SHP77 treated with DMSO at 0.1 percent for 48 hours (cell line): Measurements from ENCODE around the gene PLEKHH3.

ENCODE experiments used
- DNase-seq: peaks from one replicate; lab custom pipeline; 2025; lab: John Stamatoyannopoulos, UW

Gene PLEKHH3

DNA sequence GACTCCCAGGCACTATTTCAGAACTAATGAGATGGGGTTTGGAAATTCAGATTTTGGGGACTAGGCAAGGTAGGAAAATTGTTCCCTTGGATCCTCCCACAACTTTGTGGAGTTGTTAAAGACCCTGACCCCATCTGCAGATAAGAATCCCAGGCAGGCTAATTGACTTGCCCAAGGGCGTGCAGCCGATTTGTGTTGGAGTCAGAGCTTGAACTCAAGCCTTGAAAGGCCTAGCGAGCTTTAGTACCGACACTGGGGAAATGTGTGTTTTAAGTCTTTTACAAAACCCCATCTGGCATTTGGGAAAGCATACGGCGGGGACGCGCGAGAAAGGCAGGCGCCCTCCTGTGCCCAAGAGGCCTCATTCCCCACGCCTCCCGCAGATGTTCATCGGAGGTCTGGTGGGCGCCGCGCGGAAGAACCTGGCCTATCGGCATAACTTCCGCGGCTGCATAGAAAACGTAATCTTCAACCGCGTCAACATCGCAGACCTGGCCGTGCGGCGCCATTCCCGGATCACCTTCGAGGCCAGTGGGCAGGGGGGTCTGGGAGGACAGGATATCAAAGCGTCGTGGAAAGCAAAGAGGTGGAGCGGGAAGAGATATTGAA is 9.8 kb upstream of the PLEKHH3 start:
- DNase-seq: no peak

DNA sequence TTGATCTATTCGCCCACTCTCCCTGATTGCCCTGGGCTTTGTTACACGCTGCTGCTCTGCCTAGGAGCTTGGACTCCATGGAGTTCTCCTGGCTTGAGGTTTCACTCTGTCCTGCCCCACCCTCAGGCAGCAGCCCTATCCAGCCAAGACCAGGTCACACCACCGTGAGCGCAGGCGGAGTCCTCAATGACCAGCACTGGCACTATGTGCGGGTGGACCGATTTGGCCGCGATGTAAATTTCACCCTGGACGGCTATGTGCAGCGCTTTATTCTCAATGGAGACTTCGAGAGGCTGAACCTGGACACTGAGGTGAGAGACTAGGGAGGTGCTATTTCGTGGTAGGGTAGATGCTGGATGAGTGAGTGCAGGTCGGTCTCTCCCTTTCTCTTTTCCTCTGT is 9.0 kb upstream of the PLEKHH3 start:
- DNase-seq: no peak

GRCh38 chr17:42684929-42685556 is 8.2 kb upstream of the PLEKHH3 start:
- no peak for DNase-seq

DNA sequence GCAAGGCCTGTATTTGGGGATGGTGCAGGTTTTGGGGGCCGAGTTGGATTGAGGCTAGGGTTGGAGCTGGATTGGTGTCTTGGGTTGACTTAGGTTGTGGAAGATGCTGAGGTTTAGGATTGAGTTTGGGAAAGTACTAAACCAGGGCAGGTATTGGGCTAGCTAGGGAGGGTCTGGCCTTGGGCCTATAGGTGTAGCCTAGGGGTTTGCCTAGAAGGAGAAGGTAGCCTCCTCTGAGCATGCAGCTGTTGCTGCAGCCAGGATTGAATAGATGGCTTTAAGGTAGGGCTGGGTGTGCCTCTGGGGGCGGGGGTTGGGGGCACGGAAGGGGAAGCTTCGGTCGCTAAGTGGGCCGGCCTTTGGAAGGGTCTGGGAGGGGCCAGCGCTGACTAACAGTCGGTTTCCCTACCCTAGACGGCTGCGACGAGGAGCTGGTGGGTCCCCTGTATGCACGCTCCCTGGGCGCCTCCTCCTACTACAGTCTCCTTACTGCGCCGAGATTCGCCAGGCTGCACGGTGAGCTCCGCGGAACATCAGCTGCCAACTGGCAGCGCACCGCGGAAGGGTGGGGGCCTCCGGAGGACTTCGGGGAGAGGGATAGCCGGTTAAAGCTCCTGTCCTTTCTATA is 6.7 kb upstream of the PLEKHH3 start:
- DNase-seq: no peak

GRCh38 chr17:42682722-42683403 is 6.1 kb upstream of the PLEKHH3 start:
- peak; percentile 25 for DNase-seq

GRCh38 chr17:42681976-42682721 is 5.4 kb upstream of the PLEKHH3 start, which contains the start of gene CNTNAP1:
TSS of gene CNTNAP1 (plus strand) at chr17:42682531. CDS start at chr17:42682830, 299 bp downstream.
- peak; percentile 25 for DNase-seq

DNA sequence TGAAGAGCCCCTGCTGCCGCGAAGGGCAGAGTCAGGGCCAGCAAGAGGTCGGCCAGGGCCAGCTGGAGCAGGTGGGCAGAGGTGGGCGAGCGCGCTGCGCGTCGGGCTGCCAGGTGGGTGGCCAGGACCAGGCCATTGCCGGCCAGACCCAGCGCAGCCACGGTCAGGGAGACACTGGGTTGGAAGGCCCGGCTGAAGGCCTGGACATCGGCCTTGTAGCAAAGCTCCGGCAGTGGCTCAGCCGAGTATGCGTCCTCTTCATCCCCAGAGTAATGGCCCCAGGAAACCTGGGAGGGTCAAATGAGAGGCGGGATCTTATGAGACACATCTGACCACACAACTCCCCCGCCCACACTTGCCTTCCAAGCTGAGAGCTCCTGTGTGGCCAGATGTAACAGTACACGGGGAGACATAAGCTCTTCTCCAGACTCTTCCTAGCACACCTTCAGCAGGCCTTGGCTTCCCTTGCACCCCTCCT is 3.6 kb upstream of the PLEKHH3 start:
- peak; percentile 18 for DNase-seq

GRCh38 chr17:42679492-42680330 is 2.9 kb upstream of the PLEKHH3 start:
- DNase-seq: peak; percentile 67

- peak; percentile 45 for DNase-seq
These were observed 2.2 kb upstream of the PLEKHH3 start for GRCh38 chr17:42678951-42679491.

DNA sequence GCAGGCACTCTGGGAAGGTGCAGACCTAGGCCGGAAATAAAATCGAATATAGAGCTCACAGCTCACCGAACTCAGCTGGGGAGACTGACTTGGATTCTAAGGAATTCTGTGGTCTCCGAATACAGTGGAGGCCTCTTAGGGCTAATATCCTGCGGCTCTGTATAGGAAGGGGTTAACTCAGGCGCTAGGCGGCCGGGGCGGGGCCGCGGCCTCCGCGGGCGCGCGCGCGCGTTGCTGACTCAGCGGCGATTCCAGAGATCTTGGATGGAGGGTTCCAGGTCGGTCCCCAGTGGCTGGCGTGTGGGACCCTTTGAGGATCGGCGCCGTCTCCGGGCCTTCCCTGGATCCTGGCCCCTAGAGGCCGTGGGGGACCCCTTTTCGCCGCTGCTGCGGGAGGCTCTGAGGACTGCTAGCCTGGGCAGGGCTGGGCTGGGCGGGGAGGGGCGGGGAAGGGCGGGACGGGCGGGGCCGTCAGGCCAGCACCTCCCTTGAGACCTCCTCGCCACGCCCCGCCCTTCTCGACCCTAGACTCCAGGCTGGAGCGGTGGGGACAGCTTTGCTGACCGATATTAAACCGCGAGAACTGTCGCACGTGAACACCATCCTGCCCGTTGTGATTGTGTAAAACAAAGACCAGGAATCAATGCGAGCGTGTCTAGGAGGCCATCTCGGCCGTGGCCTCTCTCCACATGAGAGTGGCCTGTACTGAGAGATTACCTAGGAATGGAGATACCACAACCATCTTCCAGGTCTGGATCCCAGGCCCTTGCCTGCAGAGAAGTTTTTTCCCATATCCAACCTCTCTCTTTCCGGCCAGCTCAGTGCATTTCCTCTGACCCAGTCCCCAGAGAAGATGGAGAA is 1.4 kb upstream of the PLEKHH3 start:
- DNase-seq: peak; percentile 87

GRCh38 chr17:42677012-42677857 is 441 bp upstream of the PLEKHH3 start:
- peak; percentile 96 for DNase-seq

GRCh38 chr17:42675965-42676423 is 800 bp downstream of the PLEKHH3 start:
- no peak for DNase-seq

GRCh38 chr17:42675348-42675964 is 1.3 kb downstream of the PLEKHH3 start:
- DNase-seq: no peak

DNA sequence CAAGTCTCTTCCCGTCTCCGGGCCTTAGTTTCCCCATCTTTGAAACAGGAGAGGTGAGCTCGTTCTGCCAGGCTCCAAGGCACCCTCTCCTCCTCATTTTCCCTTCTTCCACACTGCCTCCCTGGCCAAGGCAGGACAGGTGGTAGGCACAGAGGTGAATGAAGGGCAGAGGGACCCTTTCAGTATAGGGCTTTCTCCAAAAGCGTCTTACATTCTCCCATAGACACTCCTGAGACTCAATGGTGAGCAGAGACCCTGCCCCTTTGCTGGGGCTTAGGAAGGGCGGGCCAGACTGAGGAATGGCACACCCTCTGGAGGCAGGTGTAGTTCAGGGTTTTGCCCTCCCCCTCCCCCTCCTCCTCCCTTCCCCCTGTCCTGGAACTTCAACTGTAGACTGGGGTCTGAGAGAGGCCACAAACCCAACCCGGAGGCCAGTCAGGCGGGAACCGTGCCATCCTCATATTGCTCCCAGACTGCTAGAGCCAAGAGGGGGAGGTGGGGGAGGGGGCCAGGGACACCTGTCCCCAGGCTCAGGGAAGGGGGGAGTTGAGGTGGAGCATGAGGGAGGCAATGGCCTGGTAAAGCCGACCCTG is 1.9 kb downstream of the PLEKHH3 start:
- DNase-seq: peak; percentile 36

DNA sequence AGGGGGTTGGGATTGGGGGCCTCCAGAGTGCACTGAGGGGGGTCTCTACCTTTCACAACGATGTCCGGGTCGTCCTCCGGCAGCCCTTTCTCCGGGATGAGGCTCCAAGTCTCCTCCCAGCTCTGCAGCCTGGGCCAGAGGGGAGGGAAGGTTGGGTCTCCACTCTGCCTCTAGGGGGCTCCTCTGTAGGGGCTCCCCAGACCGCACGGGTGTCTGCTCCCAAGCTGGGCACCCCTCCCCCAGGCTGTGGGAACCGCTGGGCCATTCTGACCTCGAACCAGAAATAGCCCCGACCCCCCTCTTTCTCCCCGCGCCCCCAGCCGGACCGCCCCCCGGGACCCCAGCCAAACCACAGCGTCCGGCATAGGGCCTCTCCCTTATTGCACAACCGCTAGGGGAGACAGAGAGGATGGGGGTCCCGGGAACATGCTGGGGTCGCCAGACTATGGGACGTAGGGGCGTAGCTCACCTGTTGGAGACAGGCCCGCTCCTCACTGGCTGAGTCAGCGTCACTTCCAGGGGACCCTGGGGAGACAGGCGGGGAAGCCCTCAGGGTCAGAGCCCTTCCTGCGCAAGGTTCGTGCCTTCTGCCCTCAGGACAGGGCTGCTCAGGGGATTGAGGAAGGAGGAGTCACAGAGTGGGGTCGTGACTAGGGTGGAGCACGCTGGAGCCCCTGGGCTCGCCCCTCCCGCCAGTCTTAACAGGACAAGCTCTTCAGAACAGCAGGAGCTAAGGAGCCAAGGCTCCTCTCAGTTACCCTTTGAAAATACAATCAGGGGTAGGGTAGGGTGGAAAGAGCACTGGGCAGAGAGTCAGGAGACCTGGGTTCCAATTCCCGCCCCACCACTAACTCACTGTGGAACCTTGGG is 2.7 kb downstream of the PLEKHH3 start:
- DNase-seq: no peak

GRCh38 chr17:42673266-42673884 is 3.4 kb downstream of the PLEKHH3 start:
- no peak for DNase-seq
